ENCODE measurements around the gene UHRF1. TPM values are rescaled to one million over a fixed set of nuclear protein-coding genes. Genes with fewer than 3 reads are reported as not detected.

UHRF1 gene
- total RNA-seq, 1 donor from 2014 or later: 10.4 TPM

DNA sequence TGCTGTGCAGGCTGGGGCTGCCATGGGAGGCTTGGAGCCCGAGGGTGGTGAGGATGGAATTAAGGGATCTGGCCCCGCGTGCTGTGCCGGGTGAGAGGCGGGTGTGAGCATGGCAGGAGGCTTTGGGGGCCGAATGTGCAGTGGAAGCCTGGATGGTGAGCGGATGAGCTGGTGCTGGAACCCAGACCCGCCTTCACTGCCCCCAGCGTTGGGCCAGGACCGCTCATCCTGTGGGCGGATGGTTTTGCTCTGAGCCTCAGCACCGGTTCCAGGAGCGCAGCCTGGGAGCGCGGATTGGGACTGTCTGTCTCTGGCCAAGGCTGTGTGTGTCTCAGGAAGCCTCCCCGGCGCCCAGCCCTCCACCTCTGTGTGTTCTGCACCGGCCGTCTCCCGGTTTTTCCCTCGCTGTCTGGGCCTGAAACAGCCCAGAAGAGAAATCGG is 76.3 kb downstream of the UHRF1 start:
- H3K4me1 Mint-ChIP-seq (ENCODE audit: low read depth, unreplicated experiment): peaks cover 55% of the 10 kb centered on the region
- DNase-seq: no peak
- peak overlapping the region; percentile 59 for H3K4me3 Mint-ChIP-seq (ENCODE audit: unreplicated experiment)
- peaks cover 11% of the 10 kb centered on the region for H3K27me3 Mint-ChIP-seq (ENCODE audit: unreplicated experiment)
- TF ChIP-seq, protein P1, sequence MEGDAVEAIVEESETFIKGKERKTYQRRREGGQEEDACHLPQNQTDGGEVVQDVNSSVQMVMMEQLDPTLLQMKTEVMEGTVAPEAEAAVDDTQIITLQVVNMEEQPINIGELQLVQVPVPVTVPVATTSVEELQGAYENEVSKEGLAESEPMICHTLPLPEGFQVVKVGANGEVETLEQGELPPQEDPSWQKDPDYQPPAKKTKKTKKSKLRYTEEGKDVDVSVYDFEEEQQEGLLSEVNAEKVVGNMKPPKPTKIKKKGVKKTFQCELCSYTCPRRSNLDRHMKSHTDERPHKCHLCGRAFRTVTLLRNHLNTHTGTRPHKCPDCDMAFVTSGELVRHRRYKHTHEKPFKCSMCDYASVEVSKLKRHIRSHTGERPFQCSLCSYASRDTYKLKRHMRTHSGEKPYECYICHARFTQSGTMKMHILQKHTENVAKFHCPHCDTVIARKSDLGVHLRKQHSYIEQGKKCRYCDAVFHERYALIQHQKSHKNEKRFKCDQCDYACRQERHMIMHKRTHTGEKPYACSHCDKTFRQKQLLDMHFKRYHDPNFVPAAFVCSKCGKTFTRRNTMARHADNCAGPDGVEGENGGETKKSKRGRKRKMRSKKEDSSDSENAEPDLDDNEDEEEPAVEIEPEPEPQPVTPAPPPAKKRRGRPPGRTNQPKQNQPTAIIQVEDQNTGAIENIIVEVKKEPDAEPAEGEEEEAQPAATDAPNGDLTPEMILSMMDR (IDR thresholded peaks at IDR 0.05; ENCODE audit: partially characterized antibody, unreplicated experiment): no peak
- H3K27ac Mint-ChIP-seq (ENCODE audit: unreplicated experiment): peak overlapping the region; percentile 22
- H3K36me3 Mint-ChIP-seq (ENCODE audit: unreplicated experiment): no peaks in the 10 kb centered on the region
- H3K9me3 Mint-ChIP-seq (ENCODE audit: unreplicated experiment): peaks cover 10% of the 10 kb centered on the region

DNA sequence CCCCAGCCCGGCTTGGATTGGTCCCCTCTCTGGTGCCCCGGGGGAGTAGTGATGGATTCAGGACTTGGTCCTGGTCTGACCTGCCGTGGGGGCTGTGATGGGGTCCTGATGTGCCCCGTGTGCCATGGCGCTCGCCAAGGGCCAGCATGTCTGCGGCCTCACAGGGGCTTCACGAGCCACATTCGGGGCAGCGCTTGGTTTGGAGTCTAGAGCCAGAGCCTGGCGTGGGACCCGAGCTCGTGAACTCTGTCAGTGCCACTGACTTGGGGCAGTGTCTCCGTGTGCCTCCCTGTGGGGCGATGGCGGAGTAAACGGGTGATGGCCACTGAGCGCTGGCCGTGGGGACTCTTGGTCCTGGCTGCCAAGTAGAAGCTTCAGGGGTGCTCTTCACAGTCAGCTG is 76.8 kb downstream of the UHRF1 start:
- Mint-ChIP-seq H3K4me1 (ENCODE audit: low read depth, unreplicated experiment) (peaks cover 54% of the 10 kb centered on the region), H3K27ac (ENCODE audit: unreplicated experiment) (peak overlapping the region; percentile 17), H3K27me3 (ENCODE audit: unreplicated experiment) (peaks cover 9% of the 10 kb centered on the region), H3K4me3 (ENCODE audit: unreplicated experiment) (no peak overlapping the region), H3K9me3 (ENCODE audit: unreplicated experiment) (peaks cover 9% of the 10 kb centered on the region), H3K36me3 (ENCODE audit: unreplicated experiment) (no peaks in the 10 kb centered on the region)
- no peak for DNase-seq
- TF ChIP-seq, protein P1 (IDR thresholded peaks at IDR 0.05; ENCODE audit: partially characterized antibody, unreplicated experiment): no peak

DNA sequence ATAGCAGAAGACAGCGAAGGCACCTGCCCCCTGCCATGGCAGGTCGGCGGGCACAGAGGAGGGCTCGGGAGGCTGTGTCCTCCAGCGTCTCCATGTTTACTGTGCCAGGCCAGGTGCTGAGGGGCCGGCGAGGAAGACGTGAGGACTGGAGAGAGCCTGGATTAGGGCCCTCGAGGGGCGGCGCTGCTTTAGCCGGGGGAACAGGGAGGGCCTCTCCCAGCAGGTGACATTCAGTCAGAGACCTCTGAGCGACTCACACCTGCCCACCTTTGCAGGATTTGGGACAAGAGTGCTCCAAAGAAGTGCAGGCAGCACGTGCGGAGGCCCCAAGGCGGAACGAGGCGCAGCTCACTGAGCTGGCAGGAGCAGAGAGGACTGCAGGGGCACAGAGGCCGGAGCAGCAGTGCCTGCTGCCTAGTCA is 77.2 kb downstream of the UHRF1 start:
- Mint-ChIP-seq H3K9me3 (ENCODE audit: unreplicated experiment) (peaks cover 9% of the 10 kb centered on the region), H3K27ac (ENCODE audit: unreplicated experiment) (no peak overlapping the region), H3K36me3 (ENCODE audit: unreplicated experiment) (no peaks in the 10 kb centered on the region), H3K4me1 (ENCODE audit: low read depth, unreplicated experiment) (peaks cover 55% of the 10 kb centered on the region), H3K27me3 (ENCODE audit: unreplicated experiment) (peaks cover 9% of the 10 kb centered on the region), H3K4me3 (ENCODE audit: unreplicated experiment) (no peak overlapping the region)
- TF ChIP-seq, protein P1 (IDR thresholded peaks at IDR 0.05; ENCODE audit: partially characterized antibody, unreplicated experiment): no peak
- DNase-seq: no peak

DNA sequence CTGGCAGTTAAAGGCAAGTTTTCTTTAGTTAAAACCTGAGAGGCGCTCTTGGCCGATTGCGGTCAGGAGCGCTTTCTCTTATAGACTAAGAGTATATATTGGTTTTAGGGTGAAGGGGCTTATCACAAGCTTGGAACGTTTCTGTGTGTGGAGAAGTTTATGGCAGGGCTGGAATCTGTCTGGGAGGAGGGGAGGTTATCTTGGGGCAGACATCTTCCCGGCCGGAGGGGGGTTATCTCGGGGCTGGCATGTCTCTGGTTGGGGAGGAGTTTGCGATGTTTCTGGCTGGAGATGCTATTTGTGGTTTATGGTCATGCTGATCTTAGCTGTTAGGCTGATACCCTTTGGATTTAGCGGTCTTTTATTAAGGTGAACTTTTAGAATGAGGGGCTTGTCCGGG is 78.0 kb downstream of the UHRF1 start:
- peaks cover 9% of the 10 kb centered on the region for H3K27me3 Mint-ChIP-seq (ENCODE audit: unreplicated experiment)
- peaks cover 63% of the 10 kb centered on the region for H3K4me1 Mint-ChIP-seq (ENCODE audit: low read depth, unreplicated experiment)
- no peaks in the 10 kb centered on the region for H3K36me3 Mint-ChIP-seq (ENCODE audit: unreplicated experiment)
- TF ChIP-seq, protein P1 (IDR thresholded peaks at IDR 0.05; ENCODE audit: partially characterized antibody, unreplicated experiment): no peak
- DNase-seq: no peak
- H3K9me3 Mint-ChIP-seq (ENCODE audit: unreplicated experiment): peaks cover 9% of the 10 kb centered on the region
- H3K27ac Mint-ChIP-seq (ENCODE audit: unreplicated experiment): peak overlapping the region; percentile 14
- H3K4me3 Mint-ChIP-seq (ENCODE audit: unreplicated experiment): peak overlapping the region; percentile 50

DNA sequence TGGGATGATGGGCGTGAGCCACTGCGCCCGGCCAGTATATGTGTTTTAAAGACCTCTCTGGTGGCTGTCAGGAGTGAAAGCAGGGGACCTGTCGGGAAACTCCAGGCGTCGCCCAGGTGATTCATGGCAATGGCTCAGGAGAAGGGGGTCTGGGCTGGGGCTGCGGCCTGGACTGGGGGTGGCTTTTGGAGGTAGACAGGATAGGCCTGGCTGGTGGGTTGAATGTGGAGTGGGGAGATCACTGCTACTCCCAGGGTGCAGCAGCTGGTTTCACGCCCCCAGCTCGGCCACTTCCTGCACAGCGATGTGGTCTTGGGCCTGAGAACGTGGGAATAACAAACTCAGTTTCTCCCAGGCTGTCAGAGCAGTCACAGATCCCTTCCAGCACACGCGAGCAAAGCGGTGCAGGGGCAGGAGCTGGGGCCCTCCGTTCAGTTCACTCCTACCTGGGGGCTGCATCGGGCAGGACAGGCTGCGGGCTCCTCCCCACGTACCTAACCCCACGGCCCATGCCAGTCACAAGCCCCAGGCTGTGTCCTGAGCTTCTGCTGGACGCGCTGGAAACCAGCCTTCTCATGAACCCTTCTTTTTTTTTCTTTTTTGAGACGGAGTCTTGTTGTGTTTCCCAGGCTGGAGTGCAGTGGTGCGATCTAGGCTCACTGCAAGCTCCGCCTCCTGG is 78.5 kb downstream of the UHRF1 start:
- TF ChIP-seq, protein P1 (IDR thresholded peaks at IDR 0.05; ENCODE audit: partially characterized antibody, unreplicated experiment): no peak
- Mint-ChIP-seq H3K27me3 (ENCODE audit: unreplicated experiment) (peaks cover 9% of the 10 kb centered on the region), H3K9me3 (ENCODE audit: unreplicated experiment) (peaks cover 7% of the 10 kb centered on the region), H3K4me1 (ENCODE audit: low read depth, unreplicated experiment) (peaks cover 64% of the 10 kb centered on the region), H3K36me3 (ENCODE audit: unreplicated experiment) (no peaks in the 10 kb centered on the region), H3K4me3 (ENCODE audit: unreplicated experiment) (peak overlapping the region; percentile 68), H3K27ac (ENCODE audit: unreplicated experiment) (peak overlapping the region; percentile 14)
- no peak for DNase-seq
